Urothelium cell line (cell line): Measurements from ENCODE around the gene GMDS.

ENCODE experiments used
- DNase-seq: peaks from one replicate; pipeline ENCODE4 v3.0.0; 2011; ENCODE audit warnings: low spot score, mixed read lengths
- FAIRE-seq: peaks from 2 replicates; lab custom pipeline; 2011; peaks lifted over from hg19 to GRCh38; lab: Jason Lieb, UNC

GMDS gene

DNA sequence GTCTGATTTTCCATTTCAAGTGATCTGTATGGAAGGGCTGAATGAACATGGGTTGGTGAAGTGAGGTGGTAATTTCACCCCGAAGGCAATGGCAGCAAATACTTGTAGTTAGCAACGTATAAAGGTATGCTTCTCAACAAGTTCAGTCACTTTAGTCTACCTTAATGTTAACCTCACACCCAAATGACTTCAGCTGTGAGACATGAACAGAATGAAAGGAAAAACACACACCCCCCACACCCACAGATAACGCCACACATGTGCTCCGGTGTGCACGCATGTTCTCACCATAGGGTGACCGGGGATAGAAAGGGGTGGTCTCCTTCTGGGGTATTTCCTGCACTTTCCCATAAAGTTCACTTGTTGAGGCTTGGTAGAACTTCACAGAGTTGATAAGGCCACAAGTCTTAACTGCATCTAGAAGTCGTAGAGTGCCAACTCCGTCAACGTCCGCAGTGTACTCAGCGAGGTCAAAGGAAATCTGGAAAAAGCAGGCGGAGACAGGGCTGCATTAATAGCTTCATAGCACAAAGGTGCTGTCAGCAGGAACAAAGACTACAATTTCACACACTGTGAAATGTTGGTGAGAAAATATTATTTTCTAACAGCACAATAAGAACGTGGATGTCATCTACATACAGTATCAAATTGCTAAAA, 284.8 kb downstream of the GMDS start:
- DNase-seq (no peak), FAIRE-seq (no peak)

DNA sequence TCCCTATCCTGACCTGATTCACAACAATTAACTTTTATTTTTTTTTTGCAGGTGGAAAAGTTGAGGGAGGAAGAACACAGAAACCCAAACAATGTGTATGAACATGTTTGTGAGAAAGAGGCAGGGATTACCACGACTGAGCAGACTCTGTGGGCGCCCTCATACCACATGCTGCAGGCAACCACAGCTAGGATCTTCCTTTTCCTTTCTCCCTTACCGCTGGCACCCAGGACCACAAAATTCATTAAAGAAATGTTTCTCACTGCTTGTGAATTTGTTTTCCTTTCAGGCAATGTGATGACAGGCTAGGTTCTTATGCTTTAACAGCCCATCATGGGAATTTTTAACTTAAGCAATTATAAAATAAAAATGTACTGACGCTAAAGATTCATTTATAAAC, 287.1 kb downstream of the GMDS start:
- no peak for FAIRE-seq
- no peak for DNase-seq

DNA sequence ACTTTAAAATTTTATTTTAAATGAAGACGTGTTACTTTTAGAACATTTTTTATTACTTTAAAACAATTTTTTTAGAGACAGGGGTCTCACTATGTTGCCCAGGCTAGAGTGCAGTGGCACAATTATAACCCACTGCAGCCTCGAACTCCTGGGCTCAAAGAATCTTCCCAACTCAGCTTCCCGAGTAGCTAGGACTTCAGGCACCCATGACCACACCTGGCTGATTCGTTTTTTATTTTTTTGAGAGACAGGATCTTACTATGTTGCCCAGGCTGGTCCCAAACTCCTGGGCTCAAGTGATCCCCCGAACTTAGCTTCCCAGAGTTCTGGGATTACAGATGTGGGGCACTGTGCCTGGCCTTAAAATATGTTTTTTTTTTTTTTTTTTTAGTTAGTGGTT, 287.7 kb downstream of the GMDS start:
- no peak for DNase-seq
- no peak for FAIRE-seq

DNA sequence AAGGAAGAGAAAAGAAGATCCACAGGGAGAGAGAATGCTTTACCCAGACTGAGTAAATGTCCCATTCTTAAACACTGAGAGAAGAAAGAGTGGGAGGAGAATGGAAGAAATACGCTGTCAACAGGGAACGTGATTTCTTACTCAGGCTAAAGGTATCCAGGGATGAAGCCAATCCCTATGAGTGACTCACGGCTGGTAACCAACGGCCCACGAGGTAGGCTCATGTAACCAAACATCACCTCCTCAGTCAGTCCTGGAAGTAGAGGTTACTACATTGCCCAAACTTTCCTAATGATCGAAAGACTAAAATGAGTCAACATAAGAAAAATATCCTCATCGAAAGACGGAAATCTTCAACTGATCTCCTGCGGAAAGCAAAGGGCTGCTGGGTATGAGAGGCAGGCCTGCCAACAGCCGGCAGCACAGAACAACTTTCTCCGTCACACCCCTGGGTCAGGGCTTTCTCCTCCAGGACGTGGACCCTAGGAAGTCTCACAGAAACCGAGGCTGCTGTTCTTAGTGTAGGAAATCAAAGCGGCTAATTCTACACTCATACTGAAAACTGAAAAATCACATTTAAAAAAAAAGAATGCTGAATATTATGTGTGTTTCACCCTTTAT, 292.6 kb downstream of the GMDS start:
- FAIRE-seq (no peak), DNase-seq (peak; percentile 83)

DNA sequence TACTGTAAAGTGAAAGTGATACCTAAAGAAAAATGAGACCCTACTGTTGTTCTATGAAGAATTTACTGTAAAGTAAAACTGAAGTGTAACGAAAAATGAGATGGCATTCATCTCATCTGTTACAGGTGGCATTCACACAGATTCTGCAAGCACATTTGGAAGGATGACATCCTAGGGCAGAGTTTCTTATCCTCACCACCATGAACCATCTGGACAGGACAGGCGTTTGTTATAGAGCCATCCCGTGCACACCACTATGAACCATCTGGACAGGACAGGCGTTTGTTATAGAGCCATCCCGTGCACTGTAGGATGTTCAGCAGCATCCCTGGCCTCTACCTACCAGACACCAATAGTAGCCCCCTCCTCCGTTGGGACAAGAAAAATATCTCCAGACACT, 294.8 kb downstream of the GMDS start:
- FAIRE-seq (no peak), DNase-seq (no peak)

DNA sequence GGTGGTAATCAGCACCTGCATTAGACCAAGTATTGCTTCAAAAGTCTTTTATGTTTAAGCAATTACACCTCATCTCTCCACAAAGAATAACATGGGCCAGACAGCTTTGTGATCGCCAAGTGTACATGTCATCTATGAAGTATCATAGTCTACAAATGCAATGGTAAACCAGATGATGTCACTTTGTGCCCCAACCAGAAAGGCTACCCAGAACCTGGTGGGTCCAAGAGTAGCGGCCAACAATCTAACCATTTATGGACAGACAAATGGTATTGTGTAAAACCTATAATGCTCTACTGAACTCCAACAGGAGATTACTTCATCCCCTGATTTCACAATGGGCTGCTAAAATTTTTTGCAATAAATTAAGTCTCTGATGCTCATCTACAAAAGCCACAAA, 295.9 kb downstream of the GMDS start:
- FAIRE-seq (no peak), DNase-seq (no peak)

DNA sequence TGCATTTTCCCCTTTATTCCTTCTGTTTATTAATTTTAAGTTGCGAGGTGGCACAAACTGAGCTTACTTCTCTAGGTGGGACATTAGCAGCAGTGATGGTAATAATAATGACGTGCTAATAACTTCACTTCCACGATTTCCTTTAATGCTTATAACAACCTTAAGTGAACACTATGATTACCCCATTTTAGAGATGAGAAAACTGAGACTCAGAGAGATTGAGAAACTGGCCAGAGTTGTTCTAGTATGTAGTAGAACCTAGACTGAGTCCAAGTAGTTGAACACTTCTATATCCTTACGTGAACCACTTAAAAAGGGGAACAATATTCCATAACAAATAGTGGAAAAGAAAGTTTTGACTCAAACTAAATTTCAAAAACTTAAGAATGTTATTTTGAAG, 297.5 kb downstream of the GMDS start:
- DNase-seq: no peak
- no peak for FAIRE-seq

DNA sequence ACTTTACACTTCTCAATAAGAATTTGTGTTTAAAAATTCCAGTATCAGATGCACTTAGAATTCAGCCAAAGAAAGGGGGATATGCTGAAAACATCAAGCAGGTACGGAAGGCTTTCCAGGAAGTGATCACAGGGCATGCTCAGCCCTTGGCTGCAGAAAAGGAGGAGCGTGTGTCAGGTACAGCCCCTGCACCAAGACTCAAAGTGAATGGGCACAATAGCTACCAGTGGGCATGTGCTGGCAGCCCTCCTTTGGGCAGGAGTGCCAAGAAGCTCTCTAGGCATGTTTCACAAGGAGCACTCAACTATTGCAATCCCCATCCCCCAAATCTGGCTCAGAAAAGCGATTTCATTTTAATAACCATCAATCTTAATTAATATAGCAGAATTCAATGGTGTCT, 298.8 kb downstream of the GMDS start:
- no peak for DNase-seq
- FAIRE-seq: no peak

DNA sequence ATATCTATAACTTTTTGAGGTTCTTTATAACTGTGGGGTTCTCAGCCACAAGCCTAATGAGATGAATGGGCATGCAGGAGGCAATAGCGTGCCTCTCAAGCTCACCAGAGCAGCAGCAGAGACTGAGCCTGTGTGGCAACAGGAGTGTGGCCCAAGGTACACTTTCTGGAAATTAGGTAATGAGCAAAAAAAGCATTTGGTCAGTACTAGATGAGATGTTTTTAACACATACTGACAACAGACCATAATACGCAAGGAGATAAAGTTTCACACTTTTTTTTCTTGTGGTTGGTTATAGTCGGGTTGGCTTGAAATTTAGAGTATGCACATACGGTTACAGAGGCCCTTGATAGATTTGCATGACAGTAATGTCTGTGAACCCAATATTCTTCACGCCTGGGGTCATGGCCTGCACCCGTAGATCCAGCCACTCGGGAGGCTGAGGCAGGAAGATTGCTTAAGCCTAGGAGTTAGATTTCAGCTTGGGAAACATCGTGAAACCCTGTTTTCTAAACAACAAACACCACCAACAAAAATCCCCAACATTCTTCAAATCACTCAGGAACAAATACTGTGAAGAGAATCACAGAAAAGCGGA, 300.1 kb downstream of the GMDS start:
- DNase-seq: no peak
- no peak for FAIRE-seq

DNA sequence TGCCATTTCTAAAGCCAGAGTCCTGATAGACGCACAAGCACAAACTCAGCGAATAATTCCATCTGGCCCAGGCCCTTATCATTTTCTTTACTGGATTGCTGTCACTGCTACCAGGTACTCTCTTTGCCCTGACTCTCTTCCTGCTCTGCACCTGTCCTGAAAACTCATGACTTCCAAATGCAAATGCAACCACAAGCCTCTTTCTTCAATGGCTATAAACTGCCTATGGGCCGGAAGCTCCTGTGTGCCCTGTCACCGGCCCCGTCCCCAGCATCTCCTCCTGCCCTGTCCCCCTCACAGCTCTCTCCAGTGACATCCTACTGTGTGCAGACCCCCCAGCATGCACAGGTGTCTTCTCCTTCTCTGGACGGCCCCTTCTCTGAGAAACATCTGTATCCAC, 302.6 kb downstream of the GMDS start:
- DNase-seq: no peak

DNA sequence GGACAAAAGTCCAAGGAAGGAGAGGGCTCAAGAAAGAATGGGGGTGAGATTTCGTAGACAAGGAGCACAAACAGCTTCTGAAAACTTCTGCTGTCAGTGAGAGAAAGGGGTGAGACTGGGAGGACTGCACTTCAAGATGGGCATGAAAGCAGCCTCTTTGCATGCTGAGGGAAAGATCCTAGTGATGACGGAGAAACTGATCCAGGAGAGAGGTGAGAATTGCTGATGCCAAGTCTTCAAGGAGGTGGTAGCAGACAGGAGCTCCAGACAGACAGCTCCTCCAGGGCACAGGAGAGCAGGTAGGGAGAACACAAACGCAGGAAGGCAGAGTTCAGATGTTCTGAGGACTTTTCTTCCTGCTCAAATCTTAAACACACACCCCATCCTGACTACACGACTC, 303.9 kb downstream of the GMDS start:
- FAIRE-seq (no peak), DNase-seq (no peak)

More for the DNA sequence above, 302.6 kb downstream of the GMDS start:
- no peak for FAIRE-seq

DNA sequence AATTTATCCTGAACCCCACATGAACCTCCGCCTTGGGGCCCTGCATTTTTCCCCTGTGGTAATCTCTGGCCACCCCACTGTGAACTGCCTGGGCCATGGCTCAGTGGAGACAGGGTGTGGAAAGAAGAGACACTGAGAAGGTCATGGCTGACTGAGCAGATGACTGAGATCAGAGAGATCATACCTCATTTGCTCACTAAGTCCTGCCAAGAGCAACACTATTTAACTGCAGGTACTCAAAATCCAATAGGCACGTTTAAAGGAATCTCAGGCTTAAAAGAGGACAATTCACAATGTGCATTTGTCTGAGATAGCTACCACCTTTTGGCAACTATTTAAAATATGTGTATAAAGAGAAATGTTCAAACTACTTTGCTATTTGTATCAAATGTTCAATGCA, 305.0 kb downstream of the GMDS start:
- FAIRE-seq: no peak
- DNase-seq: no peak

DNA sequence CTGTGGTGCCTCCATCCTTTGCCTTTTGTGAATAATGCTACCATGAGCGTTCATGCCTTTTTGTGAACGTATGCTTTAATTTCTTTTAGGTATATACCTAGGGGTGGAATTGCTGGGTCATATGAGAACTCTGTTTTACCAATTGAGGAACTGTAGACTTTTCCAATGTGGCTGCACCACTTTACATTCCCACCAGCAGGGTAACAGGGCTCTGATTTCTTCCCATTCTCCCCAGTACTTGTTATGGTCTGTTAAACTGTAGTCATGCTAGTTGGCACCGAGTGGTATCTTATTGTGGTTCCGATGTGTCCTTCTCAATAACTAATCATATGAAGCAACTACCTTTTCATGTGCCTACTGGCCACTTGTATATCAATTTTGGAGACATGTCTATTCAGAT, 312.1 kb downstream of the GMDS start:
- FAIRE-seq (no peak), DNase-seq (no peak)

DNA sequence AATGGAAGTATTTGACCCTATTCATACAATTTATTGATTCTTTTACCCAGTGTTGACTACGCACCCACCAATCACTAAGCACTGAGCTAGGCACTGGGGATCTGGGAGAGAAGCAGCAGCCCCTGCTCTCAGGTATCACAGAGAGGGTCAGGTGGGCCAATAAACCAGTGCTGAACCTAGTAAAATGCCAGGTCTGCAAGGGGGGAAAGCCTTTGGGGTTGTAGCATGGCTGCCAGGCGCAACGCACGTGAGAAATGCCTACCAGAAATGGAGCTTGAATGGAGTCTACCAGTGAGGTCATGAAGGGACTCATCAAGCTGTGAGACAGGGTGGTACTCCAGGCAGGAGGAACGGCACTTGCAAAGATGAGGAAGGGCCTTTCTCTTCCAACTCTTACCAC, 313.6 kb downstream of the GMDS start:
- DNase-seq: no peak
- FAIRE-seq: no peak

DNA sequence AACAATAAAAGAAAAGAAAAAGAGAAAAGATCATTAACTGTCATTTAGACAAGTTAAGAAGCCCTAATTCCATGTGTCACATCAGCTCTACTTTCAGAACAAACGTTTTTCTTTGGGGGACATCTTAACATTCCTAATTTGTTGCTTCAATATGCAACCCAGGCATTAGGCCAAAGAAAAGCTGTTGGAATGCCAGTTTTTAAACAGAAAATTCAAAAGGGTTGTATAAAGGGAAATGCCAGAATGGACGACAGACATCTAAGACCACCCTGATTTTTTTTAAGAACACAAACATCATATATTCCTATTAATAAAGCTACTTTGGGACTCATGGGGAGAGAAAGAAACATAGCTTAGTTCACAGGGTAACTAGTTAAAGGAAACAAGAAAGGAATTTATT, 315.0 kb downstream of the GMDS start:
- no peak for FAIRE-seq
- no peak for DNase-seq

DNA sequence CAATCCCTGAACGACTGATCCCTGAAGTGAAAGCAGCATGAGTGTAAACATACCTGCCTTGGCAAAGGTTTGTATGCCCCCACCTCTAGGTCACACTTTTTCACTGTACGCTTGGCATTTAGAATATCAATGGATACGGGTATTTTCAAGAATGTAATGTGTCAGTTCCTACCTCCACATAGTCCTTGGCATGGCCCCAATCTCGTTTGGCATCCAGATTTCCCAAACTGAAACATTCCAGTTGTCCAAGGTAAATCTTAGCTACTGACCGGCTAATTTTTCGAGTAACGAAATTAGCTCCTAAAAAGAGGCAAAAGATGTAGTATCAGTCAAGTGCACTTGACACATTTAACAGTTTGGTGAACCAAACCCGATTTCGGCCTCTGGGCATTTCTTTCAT, 315.5 kb downstream of the GMDS start:
- DNase-seq: no peak
- no peak for FAIRE-seq

DNA sequence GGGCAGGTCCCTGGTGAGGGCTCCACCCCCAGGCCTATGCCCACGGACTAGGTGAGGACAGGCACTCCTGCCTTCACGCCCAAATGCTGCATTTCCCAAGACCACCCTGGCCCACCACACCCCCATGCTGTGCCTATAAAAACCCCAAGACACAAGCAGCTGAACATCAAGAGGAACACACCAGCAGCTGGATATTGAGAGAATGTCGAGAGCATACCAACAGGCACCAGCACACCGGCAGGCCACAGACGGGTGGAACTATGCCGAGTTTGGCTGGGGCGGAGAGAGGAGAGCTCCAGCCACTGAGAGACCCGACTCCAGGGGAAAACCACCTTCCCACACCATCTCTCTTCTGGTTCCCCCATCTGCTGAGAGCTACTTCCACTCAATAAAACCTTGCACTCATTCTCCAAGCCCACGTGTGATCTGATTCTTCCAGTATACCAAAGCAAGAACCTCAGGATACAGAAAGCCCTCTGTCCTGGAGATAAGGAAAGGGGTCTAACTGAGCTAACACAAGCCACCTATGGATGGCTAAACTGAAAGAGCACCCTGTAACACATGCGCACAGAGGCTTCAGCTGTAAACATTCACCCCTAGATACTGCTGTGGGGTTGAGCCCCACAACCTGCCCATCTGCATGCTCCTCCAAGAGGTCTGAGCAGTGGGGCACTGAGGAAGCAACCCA, 319.5 kb downstream of the GMDS start:
- no peak for DNase-seq

DNA sequence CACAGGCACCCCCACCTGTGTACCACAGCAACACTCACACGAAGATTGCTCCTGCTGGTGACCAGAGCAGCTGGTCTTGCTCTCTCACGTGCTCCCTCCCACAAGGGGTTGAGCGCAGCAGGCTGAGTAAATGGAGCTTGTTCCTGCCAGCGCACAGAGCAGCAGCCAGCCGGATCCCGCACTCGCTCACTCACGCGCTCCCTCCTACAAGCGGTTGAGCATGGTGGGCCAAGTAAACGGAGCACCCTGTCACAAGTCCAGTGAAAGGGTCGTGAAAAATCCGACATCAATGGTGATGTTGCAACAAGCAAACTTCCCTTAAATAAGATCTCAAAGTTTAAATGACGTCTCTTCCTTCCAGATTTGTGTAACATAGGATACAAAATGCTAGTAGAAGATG, 322.0 kb downstream of the GMDS start:
- FAIRE-seq (no peak), DNase-seq (no peak)

More for the DNA sequence above, 319.5 kb downstream of the GMDS start:
- no peak for FAIRE-seq

DNA sequence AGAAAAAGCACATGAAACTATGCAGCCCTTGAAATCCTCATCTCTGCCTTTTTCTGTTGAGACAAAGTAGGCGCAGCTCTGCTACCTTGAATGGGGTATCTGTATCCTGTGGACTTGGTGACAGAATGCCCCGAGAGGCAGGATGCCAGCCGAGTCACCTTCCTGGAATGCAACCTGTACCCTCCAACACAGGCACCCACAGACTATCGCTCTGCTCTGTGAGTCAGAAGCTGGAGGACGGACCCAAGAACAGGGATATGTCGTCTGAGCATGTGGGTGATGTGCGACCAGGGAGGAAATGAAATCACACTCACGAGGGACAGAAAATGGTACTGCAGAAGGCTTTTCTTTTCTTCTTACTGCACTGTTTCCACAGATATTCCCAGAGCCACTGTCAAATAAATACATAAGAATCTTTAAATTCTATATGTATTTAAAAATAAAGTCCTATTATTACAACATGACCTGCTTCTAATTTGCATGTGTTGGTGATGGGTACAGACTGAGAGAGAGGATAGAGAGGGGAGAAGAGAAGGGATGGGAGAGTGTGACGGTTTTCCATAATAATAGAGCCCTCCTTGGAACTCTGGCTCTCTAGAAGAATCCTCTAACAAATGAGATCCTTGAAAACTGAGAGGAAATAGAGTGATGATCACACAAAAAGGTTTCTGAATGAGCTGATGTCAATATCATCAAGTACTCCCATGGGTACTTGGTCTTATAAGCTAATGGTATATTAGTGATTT, 327.6 kb downstream of the GMDS start:
- FAIRE-seq (no peak), DNase-seq (peak; percentile 82)

DNA sequence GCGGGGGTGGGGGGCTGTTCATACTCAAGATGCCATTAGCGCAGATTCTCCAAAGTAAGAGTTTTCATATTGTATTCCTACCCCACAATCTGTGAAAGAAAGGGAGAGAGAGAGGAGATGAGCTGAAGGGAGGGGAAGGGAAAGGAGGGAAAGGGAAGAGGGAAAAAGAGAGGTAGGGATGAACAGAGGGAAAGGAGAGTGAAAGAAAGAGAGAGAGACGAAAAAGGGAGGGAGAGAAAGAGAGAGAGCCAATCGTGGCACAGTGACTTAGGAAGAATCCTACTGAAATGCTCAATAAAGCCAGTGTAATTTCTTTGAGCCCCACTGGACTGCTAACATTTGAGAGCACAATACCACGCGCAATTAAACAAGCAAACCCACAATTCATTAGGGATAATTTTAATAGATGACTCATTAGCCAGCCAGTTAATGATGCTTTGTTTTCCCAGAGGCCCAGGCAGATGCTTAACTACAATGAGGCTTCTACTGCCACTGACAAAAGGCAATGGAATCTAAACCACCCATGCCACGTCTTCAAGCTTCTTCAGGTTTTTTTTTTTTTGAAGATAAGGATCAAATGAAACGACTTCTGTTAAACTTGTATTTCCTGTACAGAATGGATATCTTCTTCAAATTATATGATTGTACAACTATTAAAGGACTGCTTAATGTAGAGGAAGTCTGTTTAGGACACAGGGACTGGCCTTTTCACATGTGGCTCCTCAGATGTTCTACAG, 328.9 kb downstream of the GMDS start:
- DNase-seq (peak; percentile 21), FAIRE-seq (no peak)

DNA sequence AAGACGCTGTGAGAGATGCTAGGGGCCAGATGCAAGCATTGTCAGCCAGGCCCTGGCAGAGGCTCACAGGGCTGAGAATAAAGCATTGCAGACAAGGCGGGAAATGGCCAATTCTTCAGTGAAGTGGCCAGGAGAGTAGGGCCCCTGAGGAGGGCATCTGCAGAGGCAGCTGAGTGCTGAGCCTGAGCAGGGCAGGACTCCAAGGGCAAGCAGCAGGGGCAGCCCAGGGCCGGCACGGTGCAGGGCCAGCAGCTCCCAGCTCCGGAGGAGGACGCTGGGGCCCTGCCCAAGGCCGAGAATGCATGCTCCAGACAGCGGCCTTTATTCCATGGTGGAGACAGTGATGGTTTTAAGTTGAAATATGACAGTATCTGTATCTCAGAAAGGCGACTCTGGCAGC, 330.2 kb downstream of the GMDS start:
- FAIRE-seq: no peak
- DNase-seq: no peak
